CD1c-positive myeloid dendritic cell (primary cell): ENCODE results near the gene JAZF1.
"Not testable (repeated sequence)": the region's sequence is repeated elsewhere in the genome, so short reads cannot be mapped to it uniquely, and the experiment has no call there.

Experiments
- DNase-seq: peaks from one replicate; pipeline ENCODE4 v3.0.0-alpha.2; 2016; ENCODE audit errors: extremely low spot score

Gene JAZF1

GRCh38 chr7:27941522-27941921, 239.1 kb downstream of the JAZF1 start:
- DNase-seq = no peak

GRCh38 chr7:27940341-27940740, 240.3 kb downstream of the JAZF1 start:
- DNase-seq = no peak

- DNase-seq = no peak
Measured at GRCh38 chr7:27939893-27940292, 240.7 kb downstream of the JAZF1 start.

- no peak for DNase-seq
Measured at GRCh38 chr7:27936768-27937102, 243.9 kb downstream of the JAZF1 start.

GRCh38 chr7:27936047-27936767, 244.4 kb downstream of the JAZF1 start:
- no peak for DNase-seq

- no peak for DNase-seq
Measured at GRCh38 chr7:27933671-27934565, 246.7 kb downstream of the JAZF1 start.

GRCh38 chr7:27930910-27931476, 249.6 kb downstream of the JAZF1 start:
- no peak for DNase-seq

GRCh38 chr7:27929127-27929526, 251.5 kb downstream of the JAZF1 start:
- DNase-seq = no peak

GRCh38 chr7:27928001-27928400, 252.6 kb downstream of the JAZF1 start:
- DNase-seq = no peak

GRCh38 chr7:27925573-27926201, 254.9 kb downstream of the JAZF1 start:
- no peak for DNase-seq

GRCh38 chr7:27923642-27923980, 257.0 kb downstream of the JAZF1 start:
- DNase-seq = no peak

- DNase-seq = no peak
Measured at GRCh38 chr7:27922907-27923641, 257.5 kb downstream of the JAZF1 start.

- not testable (repeated sequence) for DNase-seq
Measured at GRCh38 chr7:27922389-27922788, 258.2 kb downstream of the JAZF1 start.

GRCh38 chr7:27921081-27921836, 259.3 kb downstream of the JAZF1 start:
- DNase-seq = peak; percentile 72

GRCh38 chr7:27920281-27920946, 260.2 kb downstream of the JAZF1 start:
- no peak for DNase-seq

- DNase-seq = no peak
Measured at GRCh38 chr7:27918503-27918902, 262.1 kb downstream of the JAZF1 start.

- no peak for DNase-seq
Measured at GRCh38 chr7:27917774-27918314, 262.8 kb downstream of the JAZF1 start.

GRCh38 chr7:27917119-27917518, 263.5 kb downstream of the JAZF1 start:
- no peak for DNase-seq

- DNase-seq = no peak
Measured at GRCh38 chr7:27916372-27916771, 264.2 kb downstream of the JAZF1 start.

GRCh38 chr7:27914409-27914808, 266.2 kb downstream of the JAZF1 start:
- no peak for DNase-seq
